B cell (primary cell): ENCODE data around the gene TAGLN3. TPM values are rescaled to one million over a fixed set of nuclear protein-coding genes. Genes with fewer than 3 reads are reported as not detected.

Experiments used
- ATAC-seq: fragments of 200-7000 bp; cut with Tn5 transposase; one replicate; pipeline ENCODE4 v1.10.0; 2021; ENCODE audit warnings: low read depth, mild to moderate bottlenecking, moderate number of reproducible peaks, moderate library complexity
- CTCF ChIA-PET: fragments of 350-600 bp; sonication (Branson Sonifier 250); formaldehyde crosslinking; loops from one replicate; lab custom pipeline; 2021; ENCODE audit warnings: antibody characterized with exemption, inconsistent platforms; lab: Charles Lee
- POLR2A ChIA-PET: fragments of 350-600 bp; sonication (Branson Sonifier 250); formaldehyde crosslinking; loops from one replicate; lab custom pipeline; 2021; ENCODE audit warnings: antibody characterized with exemption; lab: Charles Lee
- DNase-seq: peaks from one replicate; pipeline ENCODE4 v3.0.0; 2013
- H2AFZ ChIP-seq: 2 replicates; pipeline ENCODE4 v1.6.1; 2012; ENCODE audit warnings: mild to moderate bottlenecking, low read depth, low read length; ENCODE audit not compliant: insufficient read depth, poor library complexity, severe bottlenecking
- H3K27ac ChIP-seq, 2 donors: 1 replicate in 1 of 2; 2 replicates in 1 of 2; pipeline ENCODE4 v1.5.1; 2012 to 2013; ENCODE audit warnings: low read length in 2 of 2, mild to moderate bottlenecking in 2 of 2, moderate library complexity in 1 of 2
- H3K27me3 ChIP-seq, 4 experiments: fragments of 200-600 bp in 1 of 4; sonication (generic) in 1 of 4; replicated peaks in 1 of 4; 1 replicate in 2 of 4; 2 replicates in 2 of 4; pipeline versions ENCODE4 v1.6.1 to v1.7.0; 2013 to 2016; ENCODE audit warnings: low read length in 3 of 4, mild to moderate bottlenecking in 2 of 4, mixed read lengths in 1 of 4, moderate library complexity in 1 of 4; ENCODE audit not compliant: insufficient read depth in 4 of 4, control insufficient read depth in 3 of 4; ENCODE audit errors: control extremely low read depth in 1 of 4
- H3K36me3 ChIP-seq, 2 experiments: replicated peaks in 1 of 2; 1 replicate in 1 of 2; 2 replicates in 1 of 2; pipeline versions ENCODE4 v1.6.1 to v1.7.1; 2013; ENCODE audit warnings: low read length in 1 of 2; ENCODE audit not compliant: insufficient read depth in 2 of 2, control insufficient read depth in 1 of 2; ENCODE audit errors: control extremely low read depth in 1 of 2, extremely low read depth in 1 of 2
- H3K4me1 ChIP-seq, 2 donors: fragments of 200-600 bp in 1 of 2; sonication (generic) in 1 of 2; 1 replicate in 1 of 2; 2 replicates in 1 of 2; pipeline versions ENCODE4 v1.5.1 to v1.6.1; 2013 to 2017; ENCODE audit warnings: low read length in 2 of 2; ENCODE audit not compliant: control insufficient read depth in 2 of 2, insufficient read depth in 2 of 2
- H3K4me2 ChIP-seq: replicated peaks from 2 replicates; pipeline ENCODE3; 2012; ENCODE audit warnings: mild to moderate bottlenecking, low read depth, low read length; ENCODE audit not compliant: poor library complexity, severe bottlenecking
- H3K4me3 ChIP-seq, 5 experiments: fragments of 200-600 bp in 1 of 5; sonication (generic) in 1 of 5; 1 replicate in 3 of 5; 2 replicates in 2 of 5; pipeline versions ENCODE4 v1.5.1 to v1.7.0; 2011 to 2016; ENCODE audit warnings: low read length in 4 of 5, mild to moderate bottlenecking in 4 of 5, low read depth in 2 of 5, control low read depth in 1 of 5, moderate library complexity in 1 of 5; ENCODE audit not compliant: insufficient read depth in 1 of 5; ENCODE audit errors: control extremely low read depth in 1 of 5, extremely low read depth in 1 of 5
- H3K79me2 ChIP-seq: fragments of 200-600 bp; sonication (generic); one replicate; pipeline ENCODE4 v1.6.0; 2016; ENCODE audit warnings: low read length; ENCODE audit not compliant: control insufficient read depth, insufficient read depth
- H3K9ac ChIP-seq: fragments of 200-600 bp; sonication (generic); 2 replicates; pipeline ENCODE4 v1.6.1; 2017; ENCODE audit warnings: mild to moderate bottlenecking, low read length, moderate library complexity
- H3K9me3 ChIP-seq, 3 donors: one replicate each; pipeline versions ENCODE4 v1.6.1 to v1.7.1; 2013; ENCODE audit warnings: low read length in 2 of 3; ENCODE audit not compliant: control insufficient read depth in 2 of 3, insufficient read depth in 1 of 3; ENCODE audit errors: control extremely low read depth in 1 of 3
- H4K20me1 ChIP-seq: 2 replicates; pipeline ENCODE4 v1.6.0; 2012; ENCODE audit warnings: mild to moderate bottlenecking, low read length; ENCODE audit not compliant: insufficient read depth, control insufficient read depth, poor library complexity, severe bottlenecking
- H3K27ac Mint-ChIP-seq: one replicate; pipeline ENCODE4 v1.8.0; 2021; ENCODE audit warnings: mixed read lengths
- H3K27me3 Mint-ChIP-seq: one replicate; pipeline ENCODE4 v1.8.0; 2021; ENCODE audit warnings: mixed read lengths
- H3K4me1 Mint-ChIP-seq: one replicate; pipeline ENCODE4 v1.8.0; 2021; ENCODE audit warnings: mixed read lengths
- H3K4me3 Mint-ChIP-seq: one replicate; pipeline ENCODE4 v1.8.0; 2021; ENCODE audit warnings: mixed read lengths
- H3K9me3 Mint-ChIP-seq: one replicate; pipeline ENCODE4 v1.8.0; 2022; ENCODE audit warnings: mixed read lengths; ENCODE audit not compliant: insufficient read depth
- CTCF ChIP-seq: fragments of 200-600 bp; IDR thresholded peaks from one replicate; pipeline ENCODE4 v1.8.0; 2022; ENCODE audit warnings: antibody characterized with exemption, mild to moderate bottlenecking
- EZH2 ChIP-seq: IDR thresholded peaks from 2 replicates; pipeline ENCODE4 v1.6.1; 2012; ENCODE audit warnings: borderline replicate concordance, low read depth, mild to moderate bottlenecking, moderate library complexity, low read length; ENCODE audit not compliant: insufficient read depth, poor library complexity, severe bottlenecking
- WGBS: methylation state at CpG from one replicate; pipeline ENCODE4 v1.1.5; 2013; ENCODE audit warnings: missing lambda C conversion rate; ENCODE audit not compliant: insufficient coverage; 5-methylcytosine and 5-hydroxymethylcytosine counted together
- intact Hi-C: fragments of 100-400 bp; cut with micrococcal nuclease; formaldehyde crosslinking; loops from one replicate; pipeline ENCODE4 v1.10.0; 2022
- polyA plus RNA-seq: library from polyadenylated mRNA; depleted of rRNA; stranded (reverse); fragments of >200 nt; gene quantifications from 2 replicates; pipeline ENCODE4 v1.2.3, GENCODE V29; 2012
- total RNA-seq, 2 donors: library from RNA; stranded (reverse); fragments of 120-200 nt in 1 of 2; gene quantifications; 1 replicate in 1 of 2; 2 replicates in 1 of 2; pipeline versions ENCODE4 v1.2.3 to v1.2.4, GENCODE V29; 2013 to 2022

TAGLN3 gene
- total and polyA plus RNA-seq, 2 donors (not counting 1 experiment from before 2014, with no cell fraction given), result not detected

DNA sequence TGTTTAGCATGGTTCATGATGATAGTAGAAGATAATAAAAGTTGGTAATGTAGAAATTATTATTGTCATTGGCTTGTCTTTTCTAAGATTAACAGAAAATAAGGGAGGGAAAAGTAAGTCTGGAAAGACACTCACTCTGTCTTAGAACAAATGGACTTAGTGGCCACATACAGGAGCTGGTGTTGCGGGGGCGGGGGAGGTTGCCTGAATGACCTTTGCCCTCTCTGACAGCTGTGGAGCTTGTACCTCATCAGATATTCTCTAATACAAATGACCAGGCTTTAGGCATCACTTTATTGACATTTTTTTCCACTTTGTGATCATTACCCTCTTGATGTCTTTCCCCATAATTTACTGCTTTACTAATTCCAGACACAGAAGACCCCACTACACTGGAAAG lies 5.9 kb downstream of the TAGLN3 start:
- CTCF ChIA-PET, result interaction anchor here (1.0 to 1.5 kb wide), 2 partner anchors 9 to 15 kb away, joined by 3 to 6 read pairs; no protein-coding TSS in a partner anchor
- no peak overlapping the region for H3K9ac ChIP-seq
- H3K4me2 ChIP-seq, result no peak overlapping the region
- H4K20me1 ChIP-seq, result no peaks in the 10 kb centered on the region
- H3K27me3 Mint-ChIP-seq, result no peaks in the 10 kb centered on the region
- H3K9me3 ChIP-seq, result no peaks in the 10 kb centered on the region
- peaks cover 2% of the 10 kb centered on the region for H3K4me1 Mint-ChIP-seq
- H3K36me3 ChIP-seq, result no peaks in the 10 kb centered on the region
- POLR2A ChIA-PET, result no interaction called here
- ATAC-seq, result no peak
- intact Hi-C loops, result no loop called here
- H3K27ac Mint-ChIP-seq, result no peak overlapping the region
- peaks cover 2% of the 10 kb centered on the region in 2 donors for H3K4me1 ChIP-seq
- peaks cover 0 to 5% (median 0%) of the 10 kb centered on the region in 4 experiments for H3K27me3 ChIP-seq
- H2AFZ ChIP-seq, result no peak overlapping the region
- DNase-seq, result no peak
- no peak overlapping the region for H3K4me3 Mint-ChIP-seq
- no peak overlapping the region for H3K4me3 ChIP-seq
- H3K27ac ChIP-seq, result no peak overlapping the region
- H3K9me3 Mint-ChIP-seq, result no peaks in the 10 kb centered on the region
- H3K79me2 ChIP-seq, result no peaks in the 10 kb centered on the region
- TF ChIP-seq CTCF (no peak), EZH2 (no peak)
- no CpG with 5 or more reads among the region's 2 CpGs for WGBS

DNA sequence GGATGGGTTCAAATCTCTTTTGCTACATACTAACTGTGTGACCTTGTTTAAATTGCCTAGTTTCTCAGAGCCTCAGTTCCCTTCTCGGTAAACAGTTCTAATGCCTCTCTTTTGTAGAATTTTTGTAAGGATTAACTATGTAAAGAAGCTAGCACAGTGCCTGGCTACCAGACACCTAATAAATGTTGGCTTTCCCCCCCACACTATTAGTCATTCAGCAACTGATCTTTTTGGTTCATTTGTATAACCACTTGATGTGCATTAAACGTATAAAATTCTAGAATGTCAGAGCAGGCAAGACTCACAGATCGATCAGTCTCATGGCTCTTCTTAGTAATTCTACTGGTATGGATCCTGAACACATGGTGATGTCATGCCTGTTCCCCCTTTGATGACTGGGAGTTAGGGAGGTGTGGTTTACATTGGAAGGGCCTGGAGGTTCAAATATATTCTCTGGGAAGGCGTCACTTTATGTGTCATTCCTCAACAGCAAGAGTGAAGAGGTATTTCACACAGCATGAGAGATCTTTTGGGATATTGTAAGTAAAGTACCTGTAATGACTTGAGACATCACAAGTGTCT lies 6.5 kb downstream of the TAGLN3 start:
- Histone ChIP-seq H3K9me3 (no peaks in the 10 kb centered on the region), H3K4me1 (no peaks in the 10 kb centered on the region), H3K27me3 (no peaks in the 10 kb centered on the region), H3K9ac (no peak overlapping the region), H3K4me2 (no peak overlapping the region), H3K79me2 (no peaks in the 10 kb centered on the region), H4K20me1 (no peaks in the 10 kb centered on the region), H3K27ac (no peak overlapping the region), H2AFZ (no peak overlapping the region), H3K36me3 (no peaks in the 10 kb centered on the region), H3K4me3 (no peak overlapping the region)
- no peaks in the 10 kb centered on the region for H3K27me3 Mint-ChIP-seq
- CTCF ChIA-PET, result interaction anchor here (0.6 to 1.5 kb wide), 2 partner anchors 9 to 338 kb away, joined by 4 to 6 read pairs; no protein-coding TSS in a partner anchor
- POLR2A ChIA-PET, result no interaction called here
- intact Hi-C loops, result no loop called here
- no peak overlapping the region for H3K27ac Mint-ChIP-seq
- H3K4me3 Mint-ChIP-seq, result no peak overlapping the region
- DNase-seq, result no peak
- H3K4me1 Mint-ChIP-seq, result no peaks in the 10 kb centered on the region
- no peaks in the 10 kb centered on the region for H3K9me3 Mint-ChIP-seq
- WGBS, result 81% methylated on average over 3 of the region's 4 CpGs
- no peak for ATAC-seq
- TF ChIP-seq CTCF, result no peak
- TF ChIP-seq EZH2, result no peak
